DMS 273 (cell line): ENCODE measurements around the gene PPM1F.
"Not testable (repeated sequence)": the region's sequence is repeated elsewhere in the genome, so short reads cannot be mapped to it uniquely, and the experiment has no call there.

Experiments
- DNase-seq: peaks from one replicate; lab custom pipeline; 2025; ENCODE audit not compliant: unreplicated experiment; lab: John Stamatoyannopoulos, UW

Gene PPM1F

GRCh38 chr22:21898354-21898896 lies 54.2 kb downstream of the PPM1F start:
- DNase-seq, result no peak

- DNase-seq, result no peak
Observed at GRCh38 chr22:21896951-21897513, 55.6 kb downstream of the PPM1F start.

GRCh38 chr22:21896275-21896674 lies 56.4 kb downstream of the PPM1F start:
- DNase-seq, result not testable (repeated sequence)

GRCh38 chr22:21894799-21895198 lies 57.8 kb downstream of the PPM1F start:
- DNase-seq, result no peak

- no peak for DNase-seq
Observed at GRCh38 chr22:21889251-21889990, 63.2 kb downstream of the PPM1F start.

- DNase-seq, result no peak
Observed at GRCh38 chr22:21887841-21888240, 64.8 kb downstream of the PPM1F start.

- DNase-seq, result not testable (repeated sequence)
Observed at GRCh38 chr22:21883930-21884329, 68.7 kb downstream of the PPM1F start.

GRCh38 chr22:21882754-21883333 lies 69.8 kb downstream of the PPM1F start:
- DNase-seq, result not testable (repeated sequence)

GRCh38 chr22:21881841-21882753 lies 70.6 kb downstream of the PPM1F start:
- no peak for DNase-seq

- DNase-seq, result no peak
Observed at GRCh38 chr22:21876486-21877176, 76.0 kb downstream of the PPM1F start.

- not testable (repeated sequence) for DNase-seq
Observed at GRCh38 chr22:21874953-21875352, 77.7 kb downstream of the PPM1F start.

GRCh38 chr22:21873619-21874018 lies 79.0 kb downstream of the PPM1F start:
- DNase-seq, result no peak

GRCh38 chr22:21872741-21873140 lies 79.9 kb downstream of the PPM1F start:
- not testable (repeated sequence) for DNase-seq
